NCI-H345 treated with DMSO at 0.1 percent for 48 hours (cell line): ENCODE results near the gene KNCN.

Experiments
- DNase-seq: peaks from one replicate; lab custom pipeline; 2025; ENCODE audit not compliant: unreplicated experiment; lab: John Stamatoyannopoulos, UW

The KNCN gene

GRCh38 chr1:46508757-46509156 lies 42.7 kb downstream of the KNCN start:
- no peak for DNase-seq

GRCh38 chr1:46506470-46507219 lies 44.8 kb downstream of the KNCN start:
- no peak for DNase-seq

DNA sequence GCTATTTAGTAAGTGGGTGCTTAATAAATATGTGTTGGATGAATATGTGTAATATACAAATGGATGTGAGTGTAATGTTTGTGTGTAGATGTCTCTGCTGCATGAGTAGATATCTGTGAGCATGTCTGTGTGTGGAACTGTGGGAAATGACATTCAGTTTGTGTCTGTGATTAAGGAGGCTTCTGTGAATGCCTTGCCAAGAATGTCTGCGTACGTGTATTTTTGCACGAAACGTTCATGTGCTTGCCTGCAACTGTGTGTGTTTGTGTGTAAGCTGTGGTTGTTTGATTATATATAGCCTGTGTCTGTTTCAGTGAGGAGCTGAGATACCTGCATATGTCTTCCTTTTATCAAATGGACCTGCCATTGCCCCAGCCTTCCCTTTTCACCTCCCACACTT lies 48.0 kb downstream of the KNCN start:
- DNase-seq, result no peak

GRCh38 chr1:46501528-46501927 lies 49.9 kb downstream of the KNCN start:
- no peak for DNase-seq

DNA sequence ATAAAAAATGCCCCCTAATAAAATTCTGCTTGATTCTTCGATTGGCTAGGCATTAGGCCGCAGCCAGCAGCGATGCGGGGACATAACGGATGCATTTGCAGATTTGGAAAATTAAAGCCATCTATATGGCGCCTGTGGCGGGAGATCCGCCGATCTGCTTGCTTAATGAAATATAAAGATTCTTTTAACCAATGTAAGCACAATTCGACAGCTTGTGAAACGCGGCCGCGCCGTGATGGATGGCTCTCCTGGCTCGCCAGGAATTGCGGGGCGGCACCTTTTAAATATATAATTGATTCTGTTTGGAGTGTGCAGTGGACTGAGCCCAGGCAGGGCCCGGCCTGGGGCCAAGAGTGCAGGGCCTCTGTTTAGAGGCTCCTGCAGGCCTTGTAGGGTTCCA lies 53.8 kb downstream of the KNCN start:
- DNase-seq, result no peak

DNA sequence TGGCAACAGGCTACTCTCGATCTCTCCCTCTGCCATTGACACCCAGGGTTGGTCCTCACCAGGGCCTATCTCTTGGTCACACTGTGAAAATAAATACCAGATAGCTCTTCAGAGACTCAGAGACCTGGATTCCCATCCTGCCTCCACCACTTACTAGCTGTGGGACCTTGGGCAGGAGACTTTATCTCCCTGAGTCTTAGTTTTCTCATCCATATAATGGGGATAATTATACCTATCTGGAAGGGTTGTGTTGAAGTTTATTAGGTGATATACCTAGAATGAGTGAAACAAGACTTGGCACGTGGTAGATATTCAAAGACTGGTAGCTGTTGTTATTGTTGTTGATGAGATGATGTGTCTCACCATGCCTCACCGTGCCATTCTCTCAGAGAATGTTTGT lies 54.4 kb downstream of the KNCN start:
- DNase-seq, result no peak

DNA sequence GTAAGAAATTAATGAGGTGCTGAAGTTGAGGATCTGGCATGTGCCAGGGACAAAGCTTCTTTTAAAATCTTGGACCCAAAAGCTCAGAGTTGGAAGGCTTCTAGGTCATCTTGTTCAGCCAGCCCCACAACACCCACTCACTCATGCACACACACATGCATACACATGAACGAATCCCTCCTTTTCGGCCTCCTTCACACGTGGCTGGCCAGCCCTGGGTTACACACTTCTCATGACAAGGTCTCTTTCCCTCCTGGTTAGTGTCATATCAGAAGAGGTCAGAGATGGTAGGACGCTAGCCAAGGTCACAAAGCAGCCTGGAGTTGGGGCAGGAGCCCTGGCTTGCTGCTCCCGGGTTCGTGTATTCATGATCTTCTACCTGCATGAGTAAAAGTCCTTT lies 54.9 kb downstream of the KNCN start:
- no peak for DNase-seq

- no peak for DNase-seq
Measured at GRCh38 chr1:46495778-46496177, 55.7 kb downstream of the KNCN start.
